KMS-11 (cell line): ENCODE measurements around the gene ASB1.

Source experiments
- H2AFZ ChIP-seq: fragments of 200-600 bp; sonication (generic); 2 replicates; pipeline ENCODE4 v1.6.1; 2016; ENCODE audit warnings: antibody characterized with exemption, mixed run types, low read depth
- H3K27ac ChIP-seq: fragments of 200-600 bp; sonication (generic); 2 replicates; pipeline ENCODE4 v1.6.1; 2016; ENCODE audit warnings: mild to moderate bottlenecking, mixed run types
- H3K27me3 ChIP-seq: fragments of 200-600 bp; sonication (generic); 2 replicates; pipeline ENCODE4 v1.6.1; 2017; ENCODE audit warnings: mild to moderate bottlenecking, low read depth, mixed run types, moderate library complexity; ENCODE audit not compliant: insufficient read depth
- H3K36me3 ChIP-seq: fragments of 200-600 bp; sonication (generic); 2 replicates; pipeline ENCODE4 v1.6.1; 2017; ENCODE audit warnings: mild to moderate bottlenecking, mixed run types; ENCODE audit not compliant: insufficient read depth
- H3K4me1 ChIP-seq: fragments of 200-600 bp; sonication (generic); 2 replicates; pipeline ENCODE4 v1.6.1; 2016; ENCODE audit warnings: mild to moderate bottlenecking, low read depth, mixed run types; ENCODE audit not compliant: poor library complexity, severe bottlenecking
- H3K4me2 ChIP-seq: fragments of 200-600 bp; sonication (generic); 2 replicates; pipeline ENCODE4 v1.7.0; 2016; ENCODE audit warnings: mild to moderate bottlenecking, mixed run types
- H3K4me3 ChIP-seq: fragments of 200-600 bp; sonication (generic); IDR thresholded peaks from 2 replicates; pipeline ENCODE4 v1.6.1; 2017; ENCODE audit warnings: low read depth, low read length, mixed read lengths; ENCODE audit not compliant: insufficient read depth
- H3K79me2 ChIP-seq: fragments of 200-600 bp; sonication (generic); 2 replicates; pipeline ENCODE4 v1.6.1; 2016; ENCODE audit warnings: low read depth, mixed run types; ENCODE audit not compliant: insufficient read depth
- H3K9ac ChIP-seq: fragments of 200-600 bp; sonication (generic); 2 replicates; pipeline ENCODE4 v1.6.1; 2016; ENCODE audit warnings: mild to moderate bottlenecking, mixed run types
- H4K20me1 ChIP-seq: fragments of 200-600 bp; sonication (generic); 2 replicates; pipeline ENCODE4 v1.6.1; 2016; ENCODE audit warnings: mild to moderate bottlenecking, mixed run types; ENCODE audit not compliant: insufficient read depth
- CTCF ChIP-seq: fragments of 200-600 bp; sonication (generic); conservative IDR thresholded peaks from 2 replicates; pipeline ENCODE4 v1.6.1; 2017; ENCODE audit warnings: low read depth, mild to moderate bottlenecking, antibody characterized with exemption, low read length, moderate library complexity, mixed read lengths

Gene ASB1

GRCh38 chr2:238499731-238500580 lies 73.2 kb downstream of the ASB1 start:
- Histone ChIP-seq H2AFZ (no peak overlapping the region), H4K20me1 (no peaks in the 10 kb centered on the region), H3K4me2 (no peak overlapping the region), H3K4me1 (no peaks in the 10 kb centered on the region), H3K79me2 (no peaks in the 10 kb centered on the region), H3K4me3 (no peak overlapping the region), H3K9ac (no peak overlapping the region), H3K27me3 (no peaks in the 10 kb centered on the region), H3K27ac (no peak overlapping the region), H3K36me3 (no peaks in the 10 kb centered on the region)
- TF ChIP-seq CTCF, result no peak

GRCh38 chr2:238501311-238501710 lies 74.6 kb downstream of the ASB1 start:
- Histone ChIP-seq H4K20me1 (no peaks in the 10 kb centered on the region), H3K4me3 (no peak overlapping the region), H3K27me3 (no peaks in the 10 kb centered on the region), H3K79me2 (no peaks in the 10 kb centered on the region), H3K36me3 (no peaks in the 10 kb centered on the region), H3K9ac (no peak overlapping the region), H2AFZ (no peak overlapping the region), H3K4me2 (no peak overlapping the region), H3K27ac (no peak overlapping the region), H3K4me1 (no peaks in the 10 kb centered on the region)
- TF ChIP-seq CTCF, result no peak
